Measurements from ENCODE around the gene IFITM2. TPM values are rescaled to one million over a fixed set of nuclear protein-coding genes. Genes with fewer than 3 reads are reported as not detected.

Gene IFITM2
- total and polyA plus RNA-seq, 2 experiments from 2014 or later = 59.2 to 504 TPM

DNA sequence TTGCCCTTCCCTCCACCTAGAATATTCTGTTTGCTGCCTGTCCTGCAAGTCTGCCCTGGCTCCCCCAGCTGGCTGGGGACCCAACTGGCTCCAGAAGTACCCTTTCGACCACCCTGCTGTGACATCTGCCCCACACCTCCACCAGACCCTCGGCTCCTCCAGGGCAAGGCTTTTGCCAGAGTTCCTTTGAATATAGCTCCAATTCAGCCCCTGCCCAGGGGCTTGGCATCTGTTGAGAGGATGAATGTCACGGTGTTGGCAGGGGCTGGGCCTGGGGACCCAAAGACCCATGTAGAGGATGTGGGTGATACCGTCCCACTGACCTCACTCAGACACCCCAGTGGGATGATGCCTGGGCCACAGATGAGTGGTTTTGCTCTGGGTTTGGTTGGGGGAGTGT is 25.4 kb upstream of the IFITM2 start:
- no peaks in the 10 kb centered on the region for H3K36me3 ChIP-seq (replicated peaks; ENCODE audit: insufficient read depth, low read depth)

DNA sequence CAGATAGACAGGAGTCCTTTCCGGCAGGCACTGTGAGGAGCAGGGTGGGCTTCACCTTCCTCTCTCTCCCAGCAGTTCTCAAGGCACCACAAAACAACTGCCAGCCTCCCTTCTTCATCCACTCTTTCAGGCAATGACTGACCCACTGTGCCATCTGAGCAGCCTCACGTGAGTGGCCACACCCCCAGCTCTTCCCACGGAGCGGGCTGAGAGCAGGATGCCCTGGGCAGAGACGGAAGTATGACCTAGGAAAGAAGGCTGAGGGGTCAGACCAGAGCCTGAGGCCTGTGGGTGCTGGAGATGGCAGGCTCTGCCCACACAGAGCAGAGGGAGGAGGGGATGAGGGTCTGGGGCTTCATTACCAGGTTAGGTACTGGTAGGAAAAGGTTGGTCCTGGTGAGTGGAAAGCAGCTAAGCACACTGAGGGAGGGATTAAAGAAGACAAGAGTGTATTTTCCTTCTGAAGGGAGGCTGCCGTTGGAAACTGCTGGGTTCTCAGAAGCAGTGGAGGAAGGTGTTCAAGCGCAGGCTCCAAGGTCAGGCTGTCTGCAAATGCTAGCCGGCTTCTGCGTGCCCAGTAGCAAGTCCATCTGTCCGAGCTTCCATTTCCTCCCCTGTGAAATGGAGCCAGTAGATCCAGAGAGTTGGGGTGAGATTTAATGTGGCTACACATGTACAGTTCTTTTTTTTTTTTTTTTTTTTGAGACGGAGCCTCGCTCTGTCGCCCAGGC is 24.8 kb upstream of the IFITM2 start:
- TF ChIP-seq EZH2phosphoT487 (IDR thresholded peaks at IDR 0.05; ENCODE audit: low read depth, severe bottlenecking, unreplicated experiment) = no peak
- TF ChIP-seq, protein P1, sequence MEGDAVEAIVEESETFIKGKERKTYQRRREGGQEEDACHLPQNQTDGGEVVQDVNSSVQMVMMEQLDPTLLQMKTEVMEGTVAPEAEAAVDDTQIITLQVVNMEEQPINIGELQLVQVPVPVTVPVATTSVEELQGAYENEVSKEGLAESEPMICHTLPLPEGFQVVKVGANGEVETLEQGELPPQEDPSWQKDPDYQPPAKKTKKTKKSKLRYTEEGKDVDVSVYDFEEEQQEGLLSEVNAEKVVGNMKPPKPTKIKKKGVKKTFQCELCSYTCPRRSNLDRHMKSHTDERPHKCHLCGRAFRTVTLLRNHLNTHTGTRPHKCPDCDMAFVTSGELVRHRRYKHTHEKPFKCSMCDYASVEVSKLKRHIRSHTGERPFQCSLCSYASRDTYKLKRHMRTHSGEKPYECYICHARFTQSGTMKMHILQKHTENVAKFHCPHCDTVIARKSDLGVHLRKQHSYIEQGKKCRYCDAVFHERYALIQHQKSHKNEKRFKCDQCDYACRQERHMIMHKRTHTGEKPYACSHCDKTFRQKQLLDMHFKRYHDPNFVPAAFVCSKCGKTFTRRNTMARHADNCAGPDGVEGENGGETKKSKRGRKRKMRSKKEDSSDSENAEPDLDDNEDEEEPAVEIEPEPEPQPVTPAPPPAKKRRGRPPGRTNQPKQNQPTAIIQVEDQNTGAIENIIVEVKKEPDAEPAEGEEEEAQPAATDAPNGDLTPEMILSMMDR (IDR thresholded peaks at IDR 0.05; ENCODE audit: poor library complexity) = no peak
- TF ChIP-seq EZH2 (IDR thresholded peaks at IDR 0.05; ENCODE audit: borderline replicate concordance) = no peak
- H3K4me1 ChIP-seq (ENCODE audit: insufficient read depth) = peaks cover 1% of the 10 kb centered on the region
- 73% methylated on average over 10 of the region's 13 CpGs for WGBS (ENCODE audit: low lambda C conversion rate, missing lambda C conversion rate)
- no peaks in the 10 kb centered on the region for H3K79me2 ChIP-seq
- H3K36me3 ChIP-seq (replicated peaks; ENCODE audit: insufficient read depth, low read depth) = no peaks in the 10 kb centered on the region
- H2AFZ ChIP-seq = no peak overlapping the region
- no peaks in the 10 kb centered on the region for H3K27me3 ChIP-seq
- H3K4me2 ChIP-seq = no peak overlapping the region
- H3K27ac ChIP-seq = no peak overlapping the region
- no peaks in the 10 kb centered on the region for H3K9me3 ChIP-seq (ENCODE audit: low read depth)
- no peak overlapping the region for H3K4me3 ChIP-seq
- no peak for DNase-seq (ENCODE audit: low spot score)
- H3K9me2 ChIP-seq (replicated peaks; ENCODE audit: insufficient read depth) = no peaks in the 10 kb centered on the region
- no peaks in the 10 kb centered on the region for H4K20me1 ChIP-seq (ENCODE audit: insufficient read depth, poor library complexity, severe bottlenecking)

More for the DNA sequence above, 25.4 kb upstream of the IFITM2 start:
- DNase-seq (ENCODE audit: low spot score) = no peak
- TF ChIP-seq EZH2phosphoT487 (IDR thresholded peaks at IDR 0.05; ENCODE audit: low read depth, severe bottlenecking, unreplicated experiment) = no peak
- TF ChIP-seq EZH2 (IDR thresholded peaks at IDR 0.05; ENCODE audit: borderline replicate concordance) = no peak
- TF ChIP-seq, protein P1 (IDR thresholded peaks at IDR 0.05; ENCODE audit: poor library complexity) = no peak
- H3K9me2 ChIP-seq (replicated peaks; ENCODE audit: insufficient read depth) = no peaks in the 10 kb centered on the region
- no peaks in the 10 kb centered on the region for H3K4me1 ChIP-seq (ENCODE audit: insufficient read depth)
- H3K27ac ChIP-seq = no peak overlapping the region
- H3K9me3 ChIP-seq (ENCODE audit: low read depth) = no peaks in the 10 kb centered on the region
- H2AFZ ChIP-seq = no peak overlapping the region
- no peaks in the 10 kb centered on the region for H3K79me2 ChIP-seq
- no peak overlapping the region for H3K4me3 ChIP-seq
- H3K27me3 ChIP-seq = no peaks in the 10 kb centered on the region
- 87% methylated on average over 4 of the region's 4 CpGs for WGBS (ENCODE audit: low lambda C conversion rate, missing lambda C conversion rate)
- H4K20me1 ChIP-seq (ENCODE audit: insufficient read depth, poor library complexity, severe bottlenecking) = no peaks in the 10 kb centered on the region
- H3K4me2 ChIP-seq = no peak overlapping the region

DNA sequence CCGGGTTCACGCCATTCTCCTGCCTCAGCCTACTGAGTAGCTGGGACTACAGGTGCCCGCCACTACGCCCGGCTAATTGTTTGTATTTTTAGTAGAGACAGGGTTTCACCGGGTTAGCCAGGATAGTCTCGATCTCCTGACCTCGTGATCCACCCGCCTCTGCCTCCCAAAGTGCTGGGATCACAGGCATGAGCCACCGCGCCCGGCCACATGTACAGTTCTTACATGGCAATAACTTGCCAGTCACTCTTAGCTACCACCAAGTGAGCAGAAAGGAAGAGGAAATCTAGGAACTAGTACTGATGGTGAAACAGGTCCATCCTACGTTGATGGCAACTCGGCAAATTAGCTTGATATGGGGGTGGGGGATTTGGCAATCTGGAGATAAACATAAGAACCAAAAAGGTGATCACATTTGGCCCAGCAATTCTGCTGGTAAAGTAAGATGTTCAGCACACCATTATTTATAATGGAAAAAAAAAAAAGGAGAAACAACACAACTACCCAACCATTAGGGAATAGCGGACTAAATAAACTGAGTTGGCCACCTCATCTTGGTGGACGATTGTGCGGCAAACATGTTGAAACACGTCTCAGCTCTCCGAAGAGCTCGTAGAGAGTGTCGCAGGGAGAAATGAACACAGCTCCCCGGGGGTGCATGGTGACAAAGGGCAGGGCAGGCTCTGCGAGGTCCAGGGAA is 24.1 kb upstream of the IFITM2 start:
- Histone ChIP-seq H3K4me3 (no peak overlapping the region), H3K27ac (no peak overlapping the region), H3K9me3 (ENCODE audit: low read depth) (no peaks in the 10 kb centered on the region), H2AFZ (no peak overlapping the region), H3K4me1 (ENCODE audit: insufficient read depth) (peaks cover 6% of the 10 kb centered on the region), H3K4me2 (no peak overlapping the region), H4K20me1 (ENCODE audit: insufficient read depth, poor library complexity, severe bottlenecking) (no peaks in the 10 kb centered on the region), H3K79me2 (no peaks in the 10 kb centered on the region), H3K27me3 (no peaks in the 10 kb centered on the region), H3K36me3 (replicated peaks; ENCODE audit: insufficient read depth, low read depth) (no peaks in the 10 kb centered on the region), H3K9me2 (replicated peaks; ENCODE audit: insufficient read depth) (no peaks in the 10 kb centered on the region)
- TF ChIP-seq EZH2 (IDR thresholded peaks at IDR 0.05; ENCODE audit: borderline replicate concordance) = no peak
- no peak for DNase-seq (ENCODE audit: low spot score)
- WGBS (ENCODE audit: low lambda C conversion rate, missing lambda C conversion rate) = 82% methylated on average over 20 of the region's 23 CpGs

Data from hepatocyte (in vitro differentiated cells).